NCI-H187 treated with DMSO at 0.1 percent for 48 hours (cell line): ENCODE results near the gene SRPX2.

Experiments used
- DNase-seq: peaks from one replicate; lab custom pipeline; 2025; lab: John Stamatoyannopoulos, UW

Gene SRPX2

GRCh38 chrX:100643956-100644860 is at the start of gene SRPX2:
TSS of gene SRPX2 (plus strand) at chrX:100644199. CDS start at chrX:100646323, 2,124 bp downstream.
- no peak for DNase-seq

- DNase-seq = no peak
Measured at GRCh38 chrX:100596601-100597000, 47.4 kb upstream of the SRPX2 start.

GRCh38 chrX:100599456-100599855 is 44.5 kb upstream of the SRPX2 start:
- DNase-seq = no peak

GRCh38 chrX:100600340-100600739 is 43.7 kb upstream of the SRPX2 start:
- DNase-seq = no peak

- DNase-seq = no peak
Measured at GRCh38 chrX:100600758-100601157, 43.2 kb upstream of the SRPX2 start.

- no peak for DNase-seq
Measured at GRCh38 chrX:100606753-100607152, 37.2 kb upstream of the SRPX2 start.

GRCh38 chrX:100609591-100609990 is 34.4 kb upstream of the SRPX2 start:
- no peak for DNase-seq

GRCh38 chrX:100611951-100612350 is 32.0 kb upstream of the SRPX2 start:
- DNase-seq = no peak

- DNase-seq = no peak
Measured at GRCh38 chrX:100615005-100615404, 29.0 kb upstream of the SRPX2 start.

- no peak for DNase-seq
Measured at GRCh38 chrX:100623001-100623400, 21.0 kb upstream of the SRPX2 start.

GRCh38 chrX:100625985-100626491 is 18.0 kb upstream of the SRPX2 start:
- no peak for DNase-seq

- no peak for DNase-seq
Measured at GRCh38 chrX:100635040-100635439, 9.0 kb upstream of the SRPX2 start.

- no peak for DNase-seq
Measured at GRCh38 chrX:100635989-100636320, 8.0 kb upstream of the SRPX2 start.

- no peak for DNase-seq
Measured at GRCh38 chrX:100636321-100636991, 7.5 kb upstream of the SRPX2 start, which contains the start of gene TSPAN6. TSS of gene TSPAN6 (minus strand) at chrX:100636806. CDS start at chrX:100636694, 112 bp downstream.

GRCh38 chrX:100642290-100642689 is 1.7 kb upstream of the SRPX2 start:
- DNase-seq = no peak

GRCh38 chrX:100643212-100643611 is 787 bp upstream of the SRPX2 start:
- DNase-seq = no peak

- DNase-seq = no peak
Measured at GRCh38 chrX:100645106-100645505, 1.1 kb downstream of the SRPX2 start.

GRCh38 chrX:100647095-100647494 is 3.1 kb downstream of the SRPX2 start:
- DNase-seq = no peak

GRCh38 chrX:100647739-100648138 is 3.7 kb downstream of the SRPX2 start:
- DNase-seq = no peak

GRCh38 chrX:100648458-100649417 is 4.7 kb downstream of the SRPX2 start:
- DNase-seq = no peak

- DNase-seq = no peak
Measured at GRCh38 chrX:100649550-100650356, 5.8 kb downstream of the SRPX2 start.
